HG03066 (cell line): ENCODE measurements around the gene CHN1.

ENCODE experiments used
- ATAC-seq: cut with Tn5 transposase; IDR thresholded peaks from one replicate; pipeline ENCODE4 v1.9.1; 2021; ENCODE audit warnings: low read depth; ENCODE audit not compliant: unreplicated experiment

The CHN1 gene

DNA sequence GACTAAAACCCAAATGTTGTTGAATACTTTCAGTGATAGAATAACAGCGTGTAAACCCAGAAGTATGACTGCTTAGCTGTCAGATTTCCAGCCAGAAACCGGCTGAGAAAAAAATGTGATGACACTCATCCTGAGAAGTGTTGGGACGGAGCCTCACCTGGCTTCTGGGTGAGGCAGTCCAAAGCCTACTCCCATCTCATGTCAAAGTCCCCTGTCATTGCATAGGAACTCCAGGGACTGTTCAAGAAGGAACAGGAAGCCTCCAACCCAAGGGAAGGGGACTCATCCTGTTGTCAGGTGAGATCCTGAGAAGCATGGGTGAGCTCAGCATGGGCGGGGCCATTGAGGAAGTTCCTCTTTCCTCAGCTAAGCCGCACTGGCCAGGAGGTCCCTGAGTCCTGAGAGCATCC, 229.6 kb downstream of the CHN1 start:
- ATAC-seq, result no peak

DNA sequence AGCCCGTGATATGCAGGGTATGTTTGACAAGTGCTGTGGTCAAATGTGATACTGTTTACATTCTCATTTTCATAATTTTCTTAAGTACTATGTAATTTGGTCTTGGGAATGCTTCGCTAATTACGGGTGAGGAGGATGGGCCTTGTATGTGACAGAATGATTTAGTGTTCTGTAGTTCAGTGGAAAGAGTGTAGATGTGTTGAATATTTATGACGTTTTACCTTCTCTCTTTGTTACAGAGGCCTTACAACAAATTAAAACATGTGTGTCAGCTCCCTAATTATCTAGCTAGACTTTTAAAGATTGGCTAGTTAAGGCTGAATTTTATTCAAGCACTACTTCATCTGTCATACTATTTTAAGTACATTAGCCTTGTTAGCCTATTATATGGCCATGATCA, 230.3 kb downstream of the CHN1 start:
- no peak for ATAC-seq

DNA sequence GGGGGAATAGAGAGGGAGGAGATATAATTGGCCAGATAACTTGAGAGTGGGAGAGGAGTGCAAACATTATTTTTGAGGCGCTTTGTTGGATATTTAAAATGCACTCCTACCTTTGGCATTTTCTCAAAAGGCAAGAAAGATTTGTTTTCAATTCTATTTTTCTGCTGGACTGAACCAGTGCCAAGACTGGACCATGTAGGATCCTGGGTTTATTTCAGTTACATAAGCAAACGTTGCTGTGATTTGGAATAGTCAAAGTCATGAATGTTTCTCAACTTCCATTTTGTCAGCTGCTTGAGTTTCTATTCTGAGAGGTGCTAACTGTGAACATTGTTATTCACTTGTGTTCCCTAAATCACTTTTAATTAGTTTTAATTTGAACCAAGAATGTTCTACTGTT, 232.0 kb downstream of the CHN1 start:
- no peak for ATAC-seq

DNA sequence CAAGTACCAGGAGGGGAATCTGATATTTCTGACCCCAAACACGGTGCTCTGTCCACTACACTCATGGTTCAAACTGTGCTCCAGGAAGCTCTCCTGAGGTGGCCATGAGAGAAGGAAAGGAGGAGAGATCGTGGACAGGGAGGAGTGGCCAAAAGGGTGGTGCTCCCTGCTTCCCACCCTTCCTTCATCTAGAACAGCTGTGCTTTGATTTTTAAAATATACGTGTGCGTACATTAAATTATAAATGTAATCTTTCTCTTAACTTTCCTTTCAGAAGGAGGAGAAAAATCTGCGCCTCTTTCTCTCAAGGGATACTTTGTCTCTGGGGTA, 232.7 kb downstream of the CHN1 start:
- ATAC-seq, result no peak

DNA sequence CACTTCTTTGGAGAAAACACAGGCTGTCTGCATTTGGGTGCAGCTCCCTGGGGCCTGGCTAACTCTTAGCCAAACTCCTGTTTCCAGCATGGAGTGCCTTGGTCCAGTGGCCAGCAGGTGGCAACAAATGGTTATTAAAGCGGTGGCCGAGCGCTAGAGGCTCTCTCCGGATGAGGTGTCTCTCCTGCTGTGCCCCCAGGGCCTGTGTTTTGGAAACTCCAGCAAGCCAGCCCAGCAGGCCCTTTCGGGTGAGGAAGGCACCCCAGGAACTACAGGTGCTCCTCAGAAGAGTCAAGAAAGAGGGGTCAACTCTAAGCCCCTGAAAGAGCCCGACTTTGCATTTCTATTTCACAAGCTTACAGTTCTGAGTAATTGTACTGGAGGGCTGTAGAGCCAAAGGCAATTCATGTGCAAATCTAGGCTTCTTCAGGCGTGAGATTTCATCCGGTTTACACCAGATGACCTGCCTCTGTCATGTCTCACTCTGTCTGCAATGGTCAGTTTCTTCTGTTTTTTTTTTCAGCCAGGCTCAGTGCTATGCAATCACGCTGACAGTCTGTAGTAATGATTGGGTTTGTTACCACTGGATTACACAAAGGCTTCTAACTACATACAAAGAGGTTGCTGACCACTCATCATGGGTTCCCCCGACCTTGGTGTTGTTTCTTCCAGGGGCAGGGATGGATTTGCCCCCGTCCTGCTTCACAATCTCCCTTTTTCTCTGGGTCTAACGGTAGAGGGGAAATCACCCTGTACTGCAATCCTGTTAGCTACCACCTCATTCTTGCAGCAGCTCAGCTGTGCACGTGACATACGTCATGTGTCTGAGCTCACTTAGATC, 233.3 kb downstream of the CHN1 start:
- peak; percentile 73 for ATAC-seq

DNA sequence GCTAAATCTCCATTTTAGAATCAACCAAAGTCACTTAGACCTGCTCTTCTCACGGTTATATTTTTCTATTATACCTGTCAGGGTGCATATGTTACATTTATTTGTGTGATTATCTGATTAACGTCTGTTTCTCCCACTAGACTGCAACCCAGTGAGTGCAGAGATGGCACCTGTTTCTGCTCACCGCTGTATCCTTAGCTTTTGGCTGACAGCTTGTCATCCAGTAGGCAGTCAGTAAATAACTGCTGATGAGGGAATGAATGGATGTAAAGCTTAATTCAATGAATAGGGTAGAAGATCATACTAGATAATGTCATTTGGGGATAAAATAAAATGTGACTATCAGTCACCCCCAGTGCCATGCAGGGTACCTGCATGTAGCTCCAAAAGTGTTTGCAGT, 234.0 kb downstream of the CHN1 start:
- no peak for ATAC-seq

DNA sequence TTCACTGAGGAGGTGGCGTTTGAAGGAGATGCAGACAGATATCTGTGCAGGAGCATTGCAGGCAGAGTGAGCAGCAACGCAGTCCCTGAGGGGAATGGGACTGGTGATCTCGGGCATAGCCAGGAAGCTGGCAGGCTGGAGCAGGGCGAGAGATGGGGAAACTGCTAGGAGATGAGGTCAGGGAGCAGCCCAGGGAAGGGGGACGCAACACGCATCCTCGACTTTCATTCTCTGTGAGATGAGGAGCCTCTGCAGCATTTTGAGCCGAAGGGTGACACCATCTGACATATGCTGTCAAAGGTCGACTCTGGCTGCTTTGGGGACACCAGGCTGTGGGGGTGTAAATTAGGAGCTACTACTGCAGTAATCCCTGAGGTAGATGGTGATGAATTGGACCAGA, 236.6 kb downstream of the CHN1 start:
- no peak for ATAC-seq

DNA sequence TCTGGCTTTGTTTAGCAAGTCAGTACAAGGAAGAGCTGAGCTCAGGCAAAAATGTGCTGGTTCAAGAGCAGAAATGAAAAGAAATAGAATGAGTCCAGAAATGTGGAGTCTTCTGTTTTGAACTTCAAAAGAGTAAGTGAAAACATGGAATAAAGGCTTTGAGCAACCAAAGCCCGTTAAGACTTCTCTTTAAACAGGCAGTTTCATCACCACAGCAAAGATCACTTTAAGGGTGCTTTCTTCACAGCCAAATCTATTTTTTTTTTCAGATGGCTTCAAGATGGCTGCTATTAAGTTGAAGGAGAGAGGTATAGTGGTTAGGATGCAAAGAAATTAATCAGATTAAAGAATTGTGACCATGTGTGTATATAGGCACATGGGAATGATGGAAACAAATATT, 238.9 kb downstream of the CHN1 start:
- ATAC-seq, result no peak

DNA sequence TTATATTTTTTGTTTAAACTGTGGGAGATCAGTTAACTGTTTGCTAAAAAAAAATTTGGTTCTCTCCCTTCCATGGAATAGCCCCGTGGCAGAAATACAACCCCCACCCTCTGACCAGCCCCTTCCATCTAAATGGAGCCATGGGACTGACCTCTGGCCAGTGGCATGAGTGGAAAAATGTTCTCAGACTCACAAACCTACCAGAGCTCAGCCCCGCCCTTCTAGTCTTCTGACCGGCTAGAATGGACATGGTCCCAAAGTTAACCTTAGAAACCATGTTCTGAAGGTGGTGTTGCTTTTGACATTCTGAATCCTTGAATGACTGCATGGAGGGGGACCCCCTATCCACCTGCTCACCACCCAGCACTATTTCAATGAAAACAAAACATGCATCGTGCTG, 239.6 kb downstream of the CHN1 start:
- ATAC-seq, result no peak

DNA sequence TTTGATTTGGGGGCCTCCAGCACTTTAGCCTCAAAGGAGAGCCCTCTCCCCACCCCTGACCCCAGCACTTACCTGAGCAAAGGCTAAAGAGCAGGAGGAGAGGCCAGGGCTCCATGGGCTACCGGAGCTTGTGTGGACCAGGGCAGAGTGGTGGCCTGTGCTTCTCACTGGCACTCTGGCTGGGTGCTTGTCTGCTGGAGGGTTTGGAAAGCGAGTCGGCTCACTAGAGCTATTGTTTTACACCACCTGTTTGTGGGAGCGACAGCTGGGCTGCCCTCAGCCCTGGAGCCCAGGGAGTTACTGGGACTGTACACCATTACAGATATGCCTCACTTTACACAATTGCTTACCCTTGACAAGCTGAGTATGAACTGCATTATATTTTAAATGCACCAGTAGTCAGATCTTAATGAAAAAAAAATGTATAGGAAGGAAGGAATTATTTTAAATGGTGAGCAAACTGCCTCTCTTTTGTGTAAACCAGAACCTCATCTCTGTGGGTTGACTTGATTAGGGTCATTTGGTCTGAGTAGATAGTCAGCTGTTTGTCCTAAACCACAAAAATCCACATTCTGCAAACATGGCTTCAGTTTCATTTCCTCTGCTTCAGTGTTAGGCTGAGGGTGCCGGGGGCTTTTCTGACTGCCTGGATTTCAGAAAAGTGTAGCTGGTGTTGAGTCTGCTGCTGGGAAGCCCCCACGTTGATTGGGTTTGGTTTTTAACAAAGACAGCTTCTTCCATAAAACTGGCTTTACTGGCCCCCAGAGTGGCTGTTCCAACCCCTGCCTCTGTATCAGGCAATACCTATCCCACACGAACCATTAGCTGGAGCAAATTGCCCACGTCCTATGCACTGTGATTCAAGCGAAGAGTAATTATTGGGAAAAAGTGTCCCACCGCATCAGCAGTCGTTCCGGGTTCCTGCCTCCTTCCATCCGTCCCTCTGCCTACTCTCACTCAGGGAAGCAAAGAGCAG, 240.6 kb downstream of the CHN1 start, which contains the start of gene CHRNA1:
Gene CHRNA1, minus strand, starts transcription at position 193 of the 976 bp plus-strand sequence. Its CDS starts 78 bp downstream, at position 115.
- peak; percentile 58 for ATAC-seq

DNA sequence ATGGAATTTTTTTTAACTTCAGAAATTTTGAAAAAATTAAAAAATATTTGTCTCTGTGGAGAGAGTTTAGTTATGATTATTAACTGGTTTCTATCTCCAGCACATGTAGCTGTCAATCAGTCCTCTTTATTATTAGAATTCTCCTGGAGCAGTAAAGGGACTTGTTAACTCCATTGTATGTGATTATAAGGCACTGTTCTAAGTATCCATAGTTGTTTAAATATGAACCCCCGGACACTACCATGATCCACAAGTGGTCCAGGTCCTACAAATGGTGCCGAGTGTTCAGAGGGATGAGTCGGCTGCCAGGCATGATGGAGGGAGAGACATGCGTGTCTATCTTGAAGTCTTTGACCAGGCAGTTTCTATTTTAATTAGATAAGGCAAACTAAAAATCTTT, 241.4 kb downstream of the CHN1 start:
- no peak for ATAC-seq

DNA sequence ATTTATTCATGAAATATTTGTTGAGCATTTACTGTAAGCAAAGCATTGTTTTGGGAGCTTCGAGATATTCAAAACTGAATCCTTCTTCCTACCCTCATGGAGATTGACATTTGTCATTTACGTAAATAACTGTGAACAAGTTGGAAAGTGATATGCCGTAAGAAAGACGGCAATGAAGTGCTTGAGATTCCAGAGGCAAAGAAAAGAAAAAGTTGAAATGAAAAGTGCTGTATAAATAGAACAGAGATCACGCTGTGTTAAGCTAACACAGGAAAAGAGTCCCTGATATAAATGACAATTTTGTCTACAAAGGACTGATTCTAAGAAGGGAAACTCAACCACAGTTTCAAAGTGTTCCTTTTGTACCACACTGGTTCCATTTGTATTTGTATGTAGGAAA, 242.7 kb downstream of the CHN1 start:
- no peak for ATAC-seq

DNA sequence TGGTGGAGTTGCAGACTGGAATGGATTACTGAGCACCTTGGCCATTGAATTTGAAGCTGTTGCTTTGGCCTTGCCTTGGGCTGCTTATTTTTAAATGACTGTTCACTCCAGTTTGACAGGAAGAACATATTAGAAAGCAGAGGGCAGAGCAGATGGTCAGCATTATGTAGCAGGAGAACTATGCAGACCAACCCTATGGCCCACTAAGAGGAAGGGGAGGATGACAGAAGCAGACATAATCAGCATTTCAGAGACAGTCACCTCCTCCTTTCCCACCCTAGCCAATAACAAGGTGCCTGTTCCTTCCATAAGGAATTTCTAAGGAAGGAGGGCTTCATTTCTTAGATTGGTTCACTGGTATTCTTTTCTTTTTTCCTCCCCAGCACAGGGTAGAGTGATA, 243.3 kb downstream of the CHN1 start:
- no peak for ATAC-seq

DNA sequence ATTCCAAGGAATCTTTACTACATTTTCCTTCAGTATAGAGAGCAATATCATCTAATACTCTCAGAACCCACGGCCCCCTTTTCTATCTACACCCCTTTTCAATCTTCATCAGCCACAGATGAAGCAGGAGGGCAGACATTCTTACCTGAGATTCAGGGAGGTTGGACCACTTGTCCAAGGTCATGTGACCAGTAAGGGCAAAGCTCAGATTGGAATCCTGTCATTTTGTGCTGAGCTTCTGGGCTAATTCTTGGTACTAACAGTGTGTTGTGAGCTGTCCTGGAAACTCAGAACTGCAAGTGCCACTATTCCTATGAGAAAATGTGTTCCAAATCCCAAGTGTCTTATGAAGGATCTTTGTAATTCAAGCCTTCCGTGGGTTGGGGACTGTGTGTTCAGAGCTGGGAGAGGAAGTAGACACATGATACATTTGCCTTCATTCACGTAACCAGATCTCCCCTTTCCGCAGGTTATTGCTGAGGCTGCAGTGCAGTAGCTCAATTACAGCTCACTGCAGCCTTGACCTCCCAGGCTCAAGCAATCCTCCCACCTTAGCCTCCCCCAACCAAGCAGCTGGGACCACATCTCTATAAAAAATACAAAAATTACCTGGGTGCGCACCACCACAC, 244.2 kb downstream of the CHN1 start:
- no peak for ATAC-seq

DNA sequence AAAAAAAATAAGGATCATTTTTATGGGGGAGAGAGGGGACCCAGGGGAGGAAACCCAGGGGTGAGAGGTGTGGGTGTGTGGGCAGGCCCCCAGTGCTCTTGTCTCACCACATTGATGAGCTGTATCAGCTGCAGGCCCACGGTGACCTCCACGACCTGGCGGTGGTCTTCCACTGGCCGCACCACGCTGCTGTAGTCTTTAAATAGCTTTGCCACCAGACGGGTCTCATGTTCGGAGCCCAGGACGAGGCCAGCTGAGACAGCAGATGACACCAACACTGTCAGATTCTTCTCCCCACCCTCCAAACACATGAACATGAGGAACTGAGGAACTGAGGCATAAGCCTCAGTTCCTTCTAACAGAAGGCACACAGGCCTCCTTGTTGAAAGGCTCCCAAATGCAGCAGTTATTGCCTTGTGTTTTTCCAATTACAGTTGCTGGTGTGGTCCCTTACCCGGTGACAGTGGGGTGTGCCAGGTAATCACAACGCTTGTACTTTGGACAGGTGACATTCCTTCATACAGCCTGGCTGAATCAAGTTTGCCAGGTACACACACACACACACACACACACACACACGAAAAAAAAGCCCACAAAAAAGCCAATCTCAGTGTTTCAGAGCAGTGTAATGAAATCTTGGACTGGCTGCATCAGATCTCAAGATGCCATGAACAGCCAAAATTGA, 245.7 kb downstream of the CHN1 start:
- no peak for ATAC-seq

DNA sequence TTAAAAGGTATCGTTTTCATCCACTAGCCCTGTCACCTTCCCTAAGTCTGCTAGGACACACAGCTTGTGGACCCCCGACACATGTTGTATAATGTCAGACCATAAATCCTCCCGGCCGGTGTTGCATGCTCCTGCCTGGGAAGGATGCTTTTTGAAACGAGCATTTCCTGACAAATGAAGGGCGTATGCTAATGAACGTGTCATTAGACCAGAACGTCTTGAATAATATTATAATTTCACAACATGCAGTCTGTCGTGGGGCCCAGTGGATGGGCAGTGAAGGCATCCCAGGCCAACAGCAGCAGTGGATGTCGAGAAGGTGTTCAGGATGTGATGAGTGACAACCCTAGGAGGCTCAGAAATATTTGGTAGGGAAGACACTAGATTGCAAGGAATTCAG, 248.4 kb downstream of the CHN1 start:
- no peak for ATAC-seq

DNA sequence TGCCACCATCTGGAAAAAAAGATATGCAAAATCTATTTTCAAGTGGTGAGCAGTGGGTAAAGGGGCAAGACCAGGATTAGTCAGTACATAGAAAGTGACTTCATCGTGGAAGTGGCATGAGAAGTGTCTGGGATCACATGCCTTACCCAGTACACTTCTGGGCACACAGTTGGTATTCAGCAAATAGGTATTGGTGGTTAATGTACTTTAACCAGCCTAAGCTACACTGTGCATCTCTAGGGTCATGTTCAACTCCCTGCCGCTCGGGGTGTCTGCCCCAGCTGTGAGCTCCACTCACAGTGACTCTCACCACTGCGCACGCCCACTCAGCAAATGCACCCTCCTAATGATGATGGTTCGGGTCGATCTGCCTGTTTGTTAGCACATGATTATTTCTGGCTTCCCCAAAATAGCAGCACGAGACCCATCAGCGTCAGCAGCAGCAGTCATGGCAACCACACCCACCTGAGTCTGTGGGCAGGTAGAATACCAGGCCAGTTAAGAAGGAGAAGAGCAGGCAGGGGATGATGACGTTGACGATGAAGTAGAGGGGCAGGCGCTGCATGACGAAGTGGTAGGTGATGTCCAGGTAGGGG, 252.0 kb downstream of the CHN1 start:
- no peak for ATAC-seq

DNA sequence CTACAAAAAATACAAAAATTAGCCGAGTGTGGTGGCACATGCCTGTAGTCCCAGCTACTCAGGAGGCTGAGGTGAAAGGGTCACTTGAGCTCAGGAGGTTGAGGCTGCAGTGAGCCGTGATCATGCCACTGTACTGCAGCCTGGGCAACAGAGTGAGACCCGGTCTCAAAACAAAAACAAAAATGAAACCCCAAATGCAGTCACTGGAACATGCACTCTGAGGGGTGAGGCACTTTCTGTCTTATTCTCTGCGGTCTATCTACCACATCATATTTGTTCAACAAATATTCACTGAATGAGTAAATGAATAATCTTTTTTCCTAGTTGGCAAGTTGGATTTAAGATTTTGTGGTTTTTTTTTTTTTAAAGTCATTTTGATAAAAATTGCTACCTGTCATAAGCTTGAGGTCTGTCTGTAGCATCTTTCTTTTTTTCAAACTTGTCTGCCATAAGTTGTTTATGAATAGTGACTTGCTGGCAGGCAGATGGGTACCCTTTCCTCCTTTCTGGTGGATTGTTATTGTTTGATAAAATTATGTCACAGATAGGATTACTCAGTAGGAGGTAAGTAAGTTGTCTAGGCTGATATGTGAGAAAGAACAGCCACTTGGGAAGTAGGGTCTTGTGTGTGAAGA, 252.7 kb downstream of the CHN1 start:
- ATAC-seq, result peak; percentile 80

DNA sequence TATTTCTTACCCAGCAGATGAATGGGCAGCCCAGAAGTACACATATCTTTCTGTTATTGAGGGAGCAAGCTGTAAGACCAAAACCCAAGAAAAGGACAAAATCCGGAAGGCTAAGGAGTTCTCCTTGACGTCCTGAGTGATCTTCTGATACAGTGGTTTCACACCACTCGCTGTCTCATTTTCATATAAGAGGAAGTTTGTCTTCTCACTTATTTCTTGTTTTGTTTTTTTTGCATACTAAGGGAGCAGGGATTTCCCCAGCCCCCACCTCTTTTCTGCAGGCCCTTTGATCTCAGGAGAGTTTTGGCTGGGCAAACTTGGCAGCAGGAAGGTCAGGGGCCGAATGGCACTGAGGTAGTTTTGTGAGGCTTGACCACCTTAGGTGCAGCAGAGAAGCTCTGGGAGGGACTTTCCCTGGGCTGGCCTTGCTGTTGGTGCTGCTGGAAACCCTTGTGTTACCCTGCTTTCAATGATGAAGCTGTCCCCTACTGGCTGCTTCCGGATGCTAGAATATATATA, 254.2 kb downstream of the CHN1 start:
- peak; percentile 43 for ATAC-seq
